ENCODE measurements around the gene TLK1. TPM values are rescaled to one million over a fixed set of nuclear protein-coding genes. Genes with fewer than 3 reads are reported as not detected.

TLK1 gene
- total RNA-seq, 1 experiment from 2014 or later, result 10.1 TPM

- Histone ChIP-seq H3F3A (ENCODE audit: low read length, unreplicated experiment) (no peaks in the 10 kb centered on the region), H3K4me2 (ENCODE audit: low read length) (no peak overlapping the region), H3K79me2 (ENCODE audit: low read length) (no peaks in the 10 kb centered on the region), H3K27me3 (ENCODE audit: low read length) (no peaks in the 10 kb centered on the region), H4K20me1 (ENCODE audit: low read length) (no peaks in the 10 kb centered on the region), H3K4me1 (ENCODE audit: insufficient read depth, low read length) (no peaks in the 10 kb centered on the region), H3K36me3 (ENCODE audit: low read depth, low read length) (no peaks in the 10 kb centered on the region), H3K9me2 (replicated peaks; ENCODE audit: low read length) (no peaks in the 10 kb centered on the region; the same call in 1 of the 2 replicates), H3K4me3 (ENCODE audit: low read length) (no peak overlapping the region), H3K27ac (ENCODE audit: low read length) (no peak overlapping the region), H2AFZ (ENCODE audit: low read length) (no peak overlapping the region), H3K9me3 (ENCODE audit: low read length) (no peaks in the 10 kb centered on the region), H3K9ac (ENCODE audit: low read length) (no peak overlapping the region)
- BruUV-seq (replicated peaks), result no TSS peak
- TF ChIP-seq CTCF (conservative IDR thresholded peaks at IDR 0.05; ENCODE audit: low read depth, low read length), result no peak
- TF ChIP-seq EZH2 (IDR thresholded peaks at IDR 0.05; ENCODE audit: low read length, unreplicated experiment), result no peak
- ATAC-seq (no peak), DNase-seq (no peak)
- intact Hi-C loops (cut with micrococcal nuclease), result no loop called here
- POLR2A ChIA-PET (ENCODE audit: unreplicated experiment), result no interaction called here
- CTCF ChIA-PET, result no interaction called here
Measured at GRCh38 chr2:171208657-171209056, 48.0 kb upstream of the TLK1 start.

- no peaks in the 10 kb centered on the region for H4K20me1 ChIP-seq (ENCODE audit: low read length)
- no peaks in the 10 kb centered on the region for H3K27me3 ChIP-seq (ENCODE audit: low read length)
- no peak overlapping the region for H3K4me2 ChIP-seq (ENCODE audit: low read length)
- no peaks in the 10 kb centered on the region for H3K79me2 ChIP-seq (ENCODE audit: low read length)
- no peaks in the 10 kb centered on the region for H3K36me3 ChIP-seq (ENCODE audit: low read depth, low read length)
- H3K9me2 ChIP-seq (replicated peaks; ENCODE audit: low read length), result no peaks in the 10 kb centered on the region; the same call in 1 of the 2 replicates
- CTCF ChIA-PET, result no interaction called here
- POLR2A ChIA-PET (ENCODE audit: unreplicated experiment), result no interaction called here
- H2AFZ ChIP-seq (ENCODE audit: low read length), result no peak overlapping the region
- BruUV-seq (replicated peaks), result no TSS peak
- H3K27ac ChIP-seq (ENCODE audit: low read length), result no peak overlapping the region
- intact Hi-C loops (cut with micrococcal nuclease), result no loop called here
- DNase-seq (no peak), ATAC-seq (no peak)
- no peak for TF ChIP-seq EZH2phosphoT487 (IDR thresholded peaks at IDR 0.05; ENCODE audit: borderline replicate concordance, low read length)
- TF ChIP-seq CTCF (conservative IDR thresholded peaks at IDR 0.05; ENCODE audit: low read depth, low read length), result no peak
- no peak for TF ChIP-seq EZH2 (IDR thresholded peaks at IDR 0.05; ENCODE audit: low read length, unreplicated experiment)
- H3F3A ChIP-seq (ENCODE audit: low read length, unreplicated experiment), result no peaks in the 10 kb centered on the region
- no peaks in the 10 kb centered on the region for H3K4me1 ChIP-seq (ENCODE audit: insufficient read depth, low read length)
- no peak overlapping the region for H3K9ac ChIP-seq (ENCODE audit: low read length)
- no peak overlapping the region for H3K4me3 ChIP-seq (ENCODE audit: low read length)
- H3K9me3 ChIP-seq (ENCODE audit: low read length), result no peaks in the 10 kb centered on the region
Measured at GRCh38 chr2:171206422-171207115, 45.9 kb upstream of the TLK1 start.

- no peak overlapping the region for H3K27ac ChIP-seq (ENCODE audit: low read length)
- H3K4me2 ChIP-seq (ENCODE audit: low read length), result no peak overlapping the region
- no peak overlapping the region for H3K4me3 ChIP-seq (ENCODE audit: low read length)
- H3K36me3 ChIP-seq (ENCODE audit: low read depth, low read length), result no peaks in the 10 kb centered on the region
- POLR2A ChIA-PET (ENCODE audit: unreplicated experiment), result no interaction called here
- H3K9ac ChIP-seq (ENCODE audit: low read length), result no peak overlapping the region
- DNase-seq (no peak), ATAC-seq (no peak)
- no TSS peak for BruUV-seq (replicated peaks)
- no peaks in the 10 kb centered on the region for H3K27me3 ChIP-seq (ENCODE audit: low read length)
- no peak for TF ChIP-seq EZH2phosphoT487 (IDR thresholded peaks at IDR 0.05; ENCODE audit: borderline replicate concordance, low read length)
- no peak for TF ChIP-seq EZH2 (IDR thresholded peaks at IDR 0.05; ENCODE audit: low read length, unreplicated experiment)
- no peak for TF ChIP-seq CTCF (conservative IDR thresholded peaks at IDR 0.05; ENCODE audit: low read depth, low read length)
- no peaks in the 10 kb centered on the region for H3K79me2 ChIP-seq (ENCODE audit: low read length)
- H3K9me3 ChIP-seq (ENCODE audit: low read length), result no peaks in the 10 kb centered on the region
- H3F3A ChIP-seq (ENCODE audit: low read length, unreplicated experiment), result no peaks in the 10 kb centered on the region
- CTCF ChIA-PET, result no interaction called here
- H3K4me1 ChIP-seq (ENCODE audit: insufficient read depth, low read length), result no peaks in the 10 kb centered on the region
- no peaks in the 10 kb centered on the region for H4K20me1 ChIP-seq (ENCODE audit: low read length)
- intact Hi-C loops (cut with micrococcal nuclease), result no loop called here
- H2AFZ ChIP-seq (ENCODE audit: low read length), result no peak overlapping the region
- no peaks in the 10 kb centered on the region; the same call in 1 of the 2 replicates for H3K9me2 ChIP-seq (replicated peaks; ENCODE audit: low read length)
Measured at GRCh38 chr2:171205551-171205950, 44.9 kb upstream of the TLK1 start.
